Tibial artery (tissue), 4 donors: ENCODE data around the gene FRMD8.

Experiments used
- DNase-seq, 2 donors: peaks; one replicate each; pipeline ENCODE4 v3.0.0-alpha.2; 2019
- H3K27ac ChIP-seq, 2 donors: fragments of 200-600 bp; sonication (generic) in 1 of 2; 1 replicate in 1 of 2; 2 replicates in 1 of 2; pipeline ENCODE4 v1.5.1; 2018 to 2019; ENCODE audit warnings: mild to moderate bottlenecking in 1 of 2
- H3K27me3 ChIP-seq, 2 donors: fragments of 200-600 bp; sonication (generic) in 1 of 2; one replicate each; pipeline versions ENCODE4 v1.5.1 to v1.6.0; 2016 to 2019
- H3K36me3 ChIP-seq, 3 donors: fragments of 200-600 bp; sonication (generic) in 2 of 3; one replicate each; pipeline ENCODE4 v1.5.1; 2016 to 2019; ENCODE audit warnings: mild to moderate bottlenecking in 2 of 3
- H3K4me1 ChIP-seq, 4 donors: fragments of 200-600 bp; sonication (generic) in 2 of 4; 1 replicate in 3 of 4; 2 replicates in 1 of 4; pipeline ENCODE4 v1.5.1; 2016 to 2019
- H3K4me3 ChIP-seq, 2 donors: fragments of 200-600 bp; sonication (generic) in 1 of 2; 1 replicate in 1 of 2; 2 replicates in 1 of 2; pipeline ENCODE4 v1.5.1; 2018 to 2019; ENCODE audit warnings: mild to moderate bottlenecking in 2 of 2
- H3K9me3 ChIP-seq, 3 donors: fragments of 200-600 bp; sonication (generic) in 1 of 3; one replicate each; pipeline ENCODE4 v1.5.1; 2016 to 2019
- intact Hi-C: fragments of 100-400 bp; cut with DNase I; formaldehyde crosslinking; loops from one replicate; pipeline ENCODE4 v1.15.0; 2023; ENCODE audit warnings: low total_unique reads
- TF ChIP-seq, protein P1 (sequence below), 2 experiments: fragments of 200-600 bp in 1 of 2; fragments of 450-650 bp in 1 of 2; IDR thresholded peaks; one replicate each; pipeline ENCODE4 v1.5.1; 2017 to 2019; ENCODE audit warnings: antibody characterized with exemption in 2 of 2, mild to moderate bottlenecking in 1 of 2, moderate library complexity in 1 of 2

FRMD8 gene

DNA sequence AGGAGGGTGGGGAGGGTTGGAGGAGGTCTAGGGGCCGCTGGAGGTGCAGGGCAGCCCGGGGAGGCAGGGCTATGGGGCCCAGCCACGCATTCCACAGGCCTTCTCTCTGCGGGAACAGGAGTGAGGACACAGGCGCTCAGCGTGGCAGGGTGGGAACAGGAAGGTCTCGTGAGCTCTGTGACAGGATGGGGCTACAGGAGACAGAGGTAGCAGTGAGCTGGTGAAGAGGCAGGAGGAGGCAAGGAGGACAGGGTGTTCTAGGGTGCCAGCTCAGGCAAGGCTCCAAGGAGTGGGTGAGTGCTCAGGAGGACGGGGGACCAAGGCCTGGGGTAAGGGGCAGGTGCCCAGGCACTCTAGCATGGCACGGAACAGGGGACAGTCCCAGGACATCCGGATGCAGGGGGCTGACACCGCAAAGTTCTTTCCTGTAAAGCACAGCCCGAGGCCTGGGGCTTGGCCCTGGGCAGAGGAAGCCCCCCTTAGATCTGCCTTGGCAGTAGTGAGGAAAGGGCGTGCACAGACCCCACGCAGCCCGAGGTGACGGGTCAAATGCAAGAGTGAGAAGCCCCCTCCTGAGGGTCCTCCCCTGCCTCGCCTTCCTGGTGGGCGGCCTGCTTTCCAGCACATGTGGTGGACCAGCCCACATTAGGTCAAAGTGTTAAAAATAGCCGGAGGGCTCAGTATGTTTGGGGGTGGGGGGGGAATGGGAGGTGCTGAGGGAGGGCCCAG is 31.4 kb downstream of the FRMD8 start:
- intact Hi-C loops, result loop anchor here (2.0 kb wide), 1 partner anchor 35 kb away; the partner anchor contains the start of gene SLC25A45
- Histone ChIP-seq H3K4me3 (peak overlapping the region; percentile 67 to 97), H3K36me3 (peaks cover 0 to 11% (median 6%) of the 10 kb centered on the region in 3 donors), H3K27me3 (no peaks in the 10 kb centered on the region), H3K27ac (peak overlapping the region; percentile 94 to 99), H3K4me1 (peaks cover 0 to 59% (median 50%) of the 10 kb centered on the region in 4 donors), H3K9me3 (no peaks in the 10 kb centered on the region)
- TF ChIP-seq, protein P1, sequence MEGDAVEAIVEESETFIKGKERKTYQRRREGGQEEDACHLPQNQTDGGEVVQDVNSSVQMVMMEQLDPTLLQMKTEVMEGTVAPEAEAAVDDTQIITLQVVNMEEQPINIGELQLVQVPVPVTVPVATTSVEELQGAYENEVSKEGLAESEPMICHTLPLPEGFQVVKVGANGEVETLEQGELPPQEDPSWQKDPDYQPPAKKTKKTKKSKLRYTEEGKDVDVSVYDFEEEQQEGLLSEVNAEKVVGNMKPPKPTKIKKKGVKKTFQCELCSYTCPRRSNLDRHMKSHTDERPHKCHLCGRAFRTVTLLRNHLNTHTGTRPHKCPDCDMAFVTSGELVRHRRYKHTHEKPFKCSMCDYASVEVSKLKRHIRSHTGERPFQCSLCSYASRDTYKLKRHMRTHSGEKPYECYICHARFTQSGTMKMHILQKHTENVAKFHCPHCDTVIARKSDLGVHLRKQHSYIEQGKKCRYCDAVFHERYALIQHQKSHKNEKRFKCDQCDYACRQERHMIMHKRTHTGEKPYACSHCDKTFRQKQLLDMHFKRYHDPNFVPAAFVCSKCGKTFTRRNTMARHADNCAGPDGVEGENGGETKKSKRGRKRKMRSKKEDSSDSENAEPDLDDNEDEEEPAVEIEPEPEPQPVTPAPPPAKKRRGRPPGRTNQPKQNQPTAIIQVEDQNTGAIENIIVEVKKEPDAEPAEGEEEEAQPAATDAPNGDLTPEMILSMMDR (IDR thresholded peaks at IDR 0.05), result no peak
- peak; percentile 64 to 84 for DNase-seq

DNA sequence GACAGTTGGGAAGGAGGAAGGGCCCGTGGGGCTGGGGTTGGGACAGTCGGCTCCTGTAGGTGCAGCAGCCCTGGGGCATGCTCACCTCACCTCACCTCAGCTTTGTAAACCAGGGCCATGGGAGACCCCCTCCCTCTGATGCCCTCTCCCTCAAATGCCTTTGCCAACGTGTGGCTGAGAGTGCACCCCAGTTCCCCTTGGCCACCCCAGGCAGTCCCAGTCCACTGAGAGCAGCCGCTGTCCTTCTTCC is 31.9 kb downstream of the FRMD8 start:
- Histone ChIP-seq H3K9me3 (no peaks in the 10 kb centered on the region), H3K4me3 (peak overlapping the region; percentile 67 to 97), H3K27me3 (no peaks in the 10 kb centered on the region), H3K36me3 (peaks cover 3 to 16% (median 9%) of the 10 kb centered on the region in 3 donors), H3K27ac (peak overlapping the region; percentile 94 to 99), H3K4me1 (peaks cover 0 to 59% (median 50%) of the 10 kb centered on the region in 4 donors)
- DNase-seq, result no peak
- intact Hi-C loops, result no loop called here
- TF ChIP-seq, protein P1 (IDR thresholded peaks at IDR 0.05), result no peak

DNA sequence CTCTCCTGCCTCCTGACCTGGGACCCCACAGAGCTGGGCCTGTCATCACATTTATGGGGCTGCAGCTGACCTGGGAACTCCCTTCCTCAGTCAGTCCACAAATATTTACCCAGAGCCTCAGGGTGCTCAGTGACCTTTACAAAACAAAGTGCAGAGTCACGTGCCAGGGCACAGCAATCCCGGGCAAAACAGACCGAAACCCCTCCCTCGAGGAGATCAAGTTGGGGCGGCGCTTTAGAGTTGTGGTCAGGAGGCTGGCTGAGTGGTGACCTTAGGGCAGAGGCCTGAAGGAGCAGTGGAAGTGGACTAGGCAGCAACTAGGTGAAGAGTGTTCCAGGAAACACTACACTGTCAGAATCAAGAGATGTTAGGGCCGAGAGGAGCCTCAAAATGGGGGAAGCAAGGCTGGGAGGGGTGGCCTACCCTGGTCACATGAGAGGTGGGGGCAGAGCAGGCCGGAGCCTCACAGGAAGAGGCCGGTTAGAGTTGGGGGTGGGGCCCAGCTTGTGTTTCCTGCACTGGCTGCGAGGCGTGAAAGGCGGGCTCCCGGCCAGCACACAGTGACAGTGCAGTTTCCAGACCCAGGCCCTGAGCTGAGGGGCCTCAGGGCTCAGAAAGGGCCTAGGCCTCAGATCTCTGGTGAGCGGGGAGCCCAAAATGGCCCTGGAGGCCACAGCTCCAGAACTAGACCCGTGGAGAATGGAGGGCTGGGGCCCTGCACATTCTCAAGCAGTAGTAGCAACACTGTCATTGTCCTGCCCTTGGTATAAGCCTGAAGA is 32.4 kb downstream of the FRMD8 start:
- TF ChIP-seq, protein P1 (IDR thresholded peaks at IDR 0.05), result no peak
- Histone ChIP-seq H3K4me3 (peak overlapping the region; percentile 67 to 97), H3K9me3 (no peaks in the 10 kb centered on the region), H3K36me3 (peaks cover 8 to 16% (median 9%) of the 10 kb centered on the region in 3 donors), H3K4me1 (peaks cover 0 to 59% (median 50%) of the 10 kb centered on the region in 4 donors), H3K27ac (peak overlapping the region; percentile 94 to 99), H3K27me3 (no peaks in the 10 kb centered on the region)
- intact Hi-C loops, result loop anchor here (1.0 kb wide), 1 partner anchor 90 kb away; no protein-coding TSS in a partner anchor
- DNase-seq, result peak; percentile 98

DNA sequence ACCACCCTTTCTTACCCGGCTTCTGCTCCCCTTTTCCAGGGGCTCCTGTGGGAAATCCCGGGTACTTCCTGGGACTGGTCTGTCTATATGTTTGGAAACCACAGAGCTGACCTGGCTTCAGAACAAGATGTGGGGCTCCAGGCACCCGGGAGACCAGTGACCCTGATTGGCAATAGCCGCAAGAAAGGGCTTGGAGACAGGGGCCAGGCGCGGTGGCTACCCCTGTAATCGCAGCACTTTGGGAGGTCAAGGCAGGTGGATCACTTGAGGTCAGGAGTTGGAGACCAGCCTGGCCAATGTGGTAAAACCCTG is 33.0 kb downstream of the FRMD8 start:
- Histone ChIP-seq H3K27me3 (no peaks in the 10 kb centered on the region), H3K9me3 (no peaks in the 10 kb centered on the region), H3K4me1 (peaks cover 0 to 59% (median 50%) of the 10 kb centered on the region in 4 donors), H3K4me3 (peak overlapping the region; percentile 67 to 97), H3K36me3 (peaks cover 13 to 16% (median 13%) of the 10 kb centered on the region in 3 donors), H3K27ac (peak overlapping the region; percentile 94 to 99)
- peak in 1 of 2 donors; percentile 32 for DNase-seq
- intact Hi-C loops, result loop anchor here (1.0 kb wide), 1 partner anchor 90 kb away; no protein-coding TSS in a partner anchor
- TF ChIP-seq, protein P1 (IDR thresholded peaks at IDR 0.05), result no peak

DNA sequence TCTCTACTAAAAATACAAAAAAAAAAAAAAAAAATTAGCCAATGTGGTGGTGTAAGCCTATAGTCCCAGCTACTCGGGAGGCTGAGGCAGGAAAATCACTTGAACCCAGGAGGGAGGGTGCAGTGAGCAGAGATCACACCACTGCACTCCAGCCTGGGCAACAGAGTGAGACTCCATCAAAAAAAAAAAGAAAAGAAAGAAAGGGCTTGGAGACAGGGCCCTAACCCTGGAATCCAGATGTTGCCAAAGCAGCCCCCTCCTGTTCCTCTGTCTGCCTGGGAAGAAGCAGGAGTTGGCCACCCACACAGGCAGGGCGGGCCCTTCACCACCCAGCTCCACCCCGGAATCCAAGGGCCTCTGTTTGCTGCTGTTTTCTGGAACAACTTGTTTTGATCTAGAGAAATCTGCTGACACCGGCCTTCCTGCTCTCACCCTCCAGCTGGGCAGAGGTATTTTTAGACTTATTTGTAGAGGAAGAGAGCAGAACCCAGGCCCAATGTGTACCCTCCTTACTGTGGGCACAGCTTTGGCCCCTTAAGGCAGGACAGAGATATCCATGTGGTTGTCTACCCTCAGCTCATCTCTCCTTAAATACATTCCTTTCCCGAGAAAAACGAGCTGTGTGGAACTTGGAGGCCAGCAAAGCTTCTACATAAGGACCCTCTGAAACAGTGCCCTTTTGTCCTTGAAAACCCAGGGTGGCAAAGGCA is 33.5 kb downstream of the FRMD8 start:
- TF ChIP-seq, protein P1 (IDR thresholded peaks at IDR 0.05), result no peak
- peaks cover 0 to 59% (median 50%) of the 10 kb centered on the region in 4 donors for H3K4me1 ChIP-seq

More for the DNA sequence above, 33.5 kb downstream of the FRMD8 start:
- intact Hi-C loops, result loop anchor here (1.0 to 5.0 kb wide), 2 partner anchors 52 to 89 kb away; no protein-coding TSS in a partner anchor
- no peaks in the 10 kb centered on the region for H3K27me3 ChIP-seq
- peak overlapping the region; percentile 94 to 99 for H3K27ac ChIP-seq
- peaks cover 18 to 21% (median 19%) of the 10 kb centered on the region in 3 donors for H3K36me3 ChIP-seq
- H3K9me3 ChIP-seq, result no peaks in the 10 kb centered on the region
- peak; percentile 97 to 98 for DNase-seq
- peak overlapping the region; percentile 67 to 97 for H3K4me3 ChIP-seq
